ENCODE data around the gene CYFIP1. TPM values are rescaled to one million over a fixed set of nuclear protein-coding genes. Genes with fewer than 3 reads are reported as not detected.
A peak's percentile ranks its signal among the peaks of the same experiment; 100 is the strongest.

Gene CYFIP1
- total RNA-seq, 1 experiment from 2014 or later, result 80.3 TPM

GRCh38 chr15:22866079-22866478 is 114.1 kb downstream of the CYFIP1 start:
- Histone ChIP-seq H3K4me1 (ENCODE audit: insufficient read depth, low read length) (no peaks in the 10 kb centered on the region), H4K20me1 (ENCODE audit: low read length) (peaks cover 5% of the 10 kb centered on the region; the same call in 1 of the 2 replicates), H3F3A (ENCODE audit: low read length, unreplicated experiment) (no peaks in the 10 kb centered on the region), H3K27ac (ENCODE audit: low read length) (no peak overlapping the region), H3K4me2 (ENCODE audit: low read length) (no peak overlapping the region), H2AFZ (ENCODE audit: low read length) (no peak overlapping the region), H3K9ac (ENCODE audit: low read length) (no peak overlapping the region), H3K36me3 (ENCODE audit: low read depth, low read length) (peaks cover 71% of the 10 kb centered on the region), H3K4me3 (ENCODE audit: low read length) (no peak overlapping the region), H3K9me2 (replicated peaks; ENCODE audit: low read length) (no peaks in the 10 kb centered on the region), H3K79me2 (ENCODE audit: low read length) (peaks cover 9% of the 10 kb centered on the region; the same call in 1 of the 2 replicates), H3K9me3 (ENCODE audit: low read length) (no peaks in the 10 kb centered on the region), H3K27me3 (ENCODE audit: low read length) (no peaks in the 10 kb centered on the region)
- ATAC-seq (no peak), DNase-seq (peak; percentile 16)
- no peak for TF ChIP-seq EZH2phosphoT487 (IDR thresholded peaks at IDR 0.05; ENCODE audit: borderline replicate concordance, low read length)
- TF ChIP-seq EZH2 (IDR thresholded peaks at IDR 0.05; ENCODE audit: low read length, unreplicated experiment), result no peak
- TF ChIP-seq CTCF (conservative IDR thresholded peaks at IDR 0.05; ENCODE audit: low read depth, low read length), result no peak
- ChIA-PET CTCF (no interaction called here), POLR2A (ENCODE audit: unreplicated experiment) (no interaction called here)
- no TSS peak for BruUV-seq (replicated peaks)
- intact Hi-C loops (cut with micrococcal nuclease), result no loop called here

GRCh38 chr15:22863356-22863755 is 116.8 kb downstream of the CYFIP1 start:
- H3K9ac ChIP-seq (ENCODE audit: low read length), result no peak overlapping the region
- peaks cover 63% of the 10 kb centered on the region for H3K36me3 ChIP-seq (ENCODE audit: low read depth, low read length)
- no peak for DNase-seq
- H3F3A ChIP-seq (ENCODE audit: low read length, unreplicated experiment), result no peaks in the 10 kb centered on the region
- BruUV-seq (replicated peaks), result no TSS peak
- no peak overlapping the region for H3K27ac ChIP-seq (ENCODE audit: low read length)
- H4K20me1 ChIP-seq (ENCODE audit: low read length), result peaks cover 5% of the 10 kb centered on the region; the same call in 1 of the 2 replicates
- no peak overlapping the region for H3K4me3 ChIP-seq (ENCODE audit: low read length)
- no peaks in the 10 kb centered on the region for H3K9me3 ChIP-seq (ENCODE audit: low read length)
- no peak overlapping the region for H3K4me2 ChIP-seq (ENCODE audit: low read length)
- ATAC-seq, result no peak
- no peak for TF ChIP-seq EZH2 (IDR thresholded peaks at IDR 0.05; ENCODE audit: low read length, unreplicated experiment)
- TF ChIP-seq EZH2phosphoT487 (IDR thresholded peaks at IDR 0.05; ENCODE audit: borderline replicate concordance, low read length), result no peak
- TF ChIP-seq CTCF (conservative IDR thresholded peaks at IDR 0.05; ENCODE audit: low read depth, low read length), result no peak
- H3K9me2 ChIP-seq (replicated peaks; ENCODE audit: low read length), result no peaks in the 10 kb centered on the region
- CTCF ChIA-PET, result no interaction called here
- peaks cover 9% of the 10 kb centered on the region; the same call in 1 of the 2 replicates for H3K79me2 ChIP-seq (ENCODE audit: low read length)
- POLR2A ChIA-PET (ENCODE audit: unreplicated experiment), result no interaction called here
- intact Hi-C loops (cut with micrococcal nuclease), result no loop called here
- no peaks in the 10 kb centered on the region for H3K27me3 ChIP-seq (ENCODE audit: low read length)
- no peak overlapping the region for H2AFZ ChIP-seq (ENCODE audit: low read length)
- no peaks in the 10 kb centered on the region for H3K4me1 ChIP-seq (ENCODE audit: insufficient read depth, low read length)

GRCh38 chr15:22861161-22861560 is 119.0 kb downstream of the CYFIP1 start:
- Histone ChIP-seq H3K4me1 (ENCODE audit: insufficient read depth, low read length) (no peaks in the 10 kb centered on the region), H3K9me3 (ENCODE audit: low read length) (no peaks in the 10 kb centered on the region), H3K4me3 (ENCODE audit: low read length) (no peak overlapping the region), H3K36me3 (ENCODE audit: low read depth, low read length) (peaks cover 44% of the 10 kb centered on the region), H4K20me1 (ENCODE audit: low read length) (peaks cover 5% of the 10 kb centered on the region; the same call in 1 of the 2 replicates), H2AFZ (ENCODE audit: low read length) (no peak overlapping the region), H3K27me3 (ENCODE audit: low read length) (no peaks in the 10 kb centered on the region), H3K79me2 (ENCODE audit: low read length) (peaks cover 9% of the 10 kb centered on the region; the same call in 1 of the 2 replicates), H3K4me2 (ENCODE audit: low read length) (no peak overlapping the region), H3K9me2 (replicated peaks; ENCODE audit: low read length) (no peaks in the 10 kb centered on the region), H3K27ac (ENCODE audit: low read length) (no peak overlapping the region), H3K9ac (ENCODE audit: low read length) (no peak overlapping the region), H3F3A (ENCODE audit: low read length, unreplicated experiment) (no peaks in the 10 kb centered on the region)
- intact Hi-C loops (cut with micrococcal nuclease), result no loop called here
- ATAC-seq (peak; percentile 46), DNase-seq (no peak)
- ChIA-PET CTCF (no interaction called here), POLR2A (ENCODE audit: unreplicated experiment) (no interaction called here)
- no peak for TF ChIP-seq EZH2phosphoT487 (IDR thresholded peaks at IDR 0.05; ENCODE audit: borderline replicate concordance, low read length)
- TF ChIP-seq EZH2 (IDR thresholded peaks at IDR 0.05; ENCODE audit: low read length, unreplicated experiment), result no peak
- no peak for TF ChIP-seq CTCF (conservative IDR thresholded peaks at IDR 0.05; ENCODE audit: low read depth, low read length)
- BruUV-seq (replicated peaks), result no TSS peak

Data from PC-3 (cell line).